Kidney tubule cell (primary cell): Measurements from ENCODE around the gene PTS.
A peak's percentile ranks its signal among the peaks of the same experiment; 100 is the strongest.

Experiments used
- DNase-seq: peaks from one replicate; pipeline ENCODE4 v3.0.0-alpha.2; 2018; ENCODE audit warnings: low spot score

Gene PTS

DNA sequence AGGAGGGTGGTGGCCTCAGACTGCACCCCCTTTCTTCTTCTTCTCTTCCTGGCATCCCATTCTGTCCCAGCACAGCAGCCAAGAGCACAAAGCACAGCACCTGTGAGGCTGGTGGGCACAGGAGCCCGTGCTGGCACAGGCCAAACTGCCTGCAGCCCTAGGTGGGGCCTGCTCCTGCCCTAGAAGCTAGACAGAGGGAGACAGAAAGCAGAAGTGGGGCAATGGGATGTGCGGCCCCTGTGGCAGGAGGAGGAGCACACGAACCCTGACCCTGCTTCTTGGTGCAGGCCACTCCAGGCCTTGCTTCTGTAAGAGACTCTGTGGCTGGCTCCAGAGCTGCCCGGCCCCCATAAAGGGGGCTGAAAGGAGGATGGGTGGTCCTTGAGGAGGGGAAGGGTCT is 3.9 kb upstream of the PTS start:
- DNase-seq = no peak

DNA sequence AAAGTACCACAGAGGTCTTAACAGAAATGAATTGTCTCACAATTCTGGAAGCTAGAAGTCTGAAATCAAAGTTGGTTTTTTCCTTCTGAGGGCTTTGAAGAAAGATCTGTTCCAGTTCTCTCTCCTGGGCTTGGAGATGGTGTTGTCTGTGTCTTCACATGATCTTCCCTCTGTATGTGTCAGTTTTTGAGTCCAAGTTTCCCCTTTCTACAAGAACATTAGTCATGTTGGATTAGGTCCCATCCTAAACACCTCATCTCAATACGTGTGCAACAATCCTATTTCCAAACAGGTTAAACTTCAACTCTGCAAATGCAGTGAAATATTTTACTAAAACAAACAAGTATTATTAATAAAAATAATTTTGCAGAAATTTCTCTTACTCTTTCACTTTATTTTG is 3.1 kb upstream of the PTS start:
- peak; percentile 27 for DNase-seq

DNA sequence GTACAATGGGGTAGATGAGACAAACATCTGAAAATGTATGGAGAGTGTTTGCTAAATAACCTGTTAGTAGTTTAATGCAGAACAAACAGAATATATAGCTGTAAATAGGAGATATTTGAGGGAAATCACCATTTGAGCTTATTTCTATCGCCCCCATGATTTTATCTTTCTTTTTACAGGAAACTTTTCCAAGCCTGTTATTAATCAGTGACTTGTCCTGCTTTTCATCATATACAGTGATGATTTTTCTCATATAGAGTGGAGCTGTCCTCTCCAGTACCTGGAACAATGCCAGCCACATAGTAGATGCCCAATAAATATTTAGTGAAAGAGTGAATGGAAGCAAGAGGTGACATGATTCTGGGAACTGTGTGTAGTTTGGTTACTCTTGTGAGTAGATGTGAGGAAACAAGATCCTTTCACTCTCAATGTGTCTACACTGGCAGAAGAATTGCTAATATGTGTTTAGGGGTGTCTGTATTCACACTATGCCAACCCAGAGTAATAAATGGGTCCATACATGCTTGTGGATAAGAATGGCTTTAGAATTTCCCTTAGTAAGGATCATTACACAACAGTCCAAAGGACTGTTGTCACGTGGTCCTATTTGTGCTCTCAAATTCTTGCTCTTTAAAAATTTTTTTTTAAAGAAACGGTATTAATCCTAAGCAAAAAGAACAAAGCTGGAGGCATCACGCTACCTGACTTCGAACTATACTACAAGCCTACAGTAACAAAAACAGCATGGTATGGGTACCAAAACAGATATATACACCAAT is 2.3 kb upstream of the PTS start:
- no peak for DNase-seq

DNA sequence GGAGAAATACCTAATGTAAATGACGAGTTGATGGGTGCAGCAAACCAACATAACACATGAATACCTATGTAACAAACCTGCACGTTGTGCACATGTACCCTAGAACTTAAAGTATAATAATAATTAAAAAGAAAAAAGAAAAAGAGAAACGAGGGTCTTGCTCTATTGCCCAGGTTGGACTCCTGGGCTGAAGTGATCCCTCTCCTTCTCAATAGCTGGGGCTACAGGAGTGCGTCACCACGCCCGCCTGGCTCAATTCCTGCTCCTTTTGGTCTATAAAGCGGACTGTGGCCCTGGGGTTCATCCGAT is 521 bp upstream of the PTS start:
- peak; percentile 81 for DNase-seq

DNA sequence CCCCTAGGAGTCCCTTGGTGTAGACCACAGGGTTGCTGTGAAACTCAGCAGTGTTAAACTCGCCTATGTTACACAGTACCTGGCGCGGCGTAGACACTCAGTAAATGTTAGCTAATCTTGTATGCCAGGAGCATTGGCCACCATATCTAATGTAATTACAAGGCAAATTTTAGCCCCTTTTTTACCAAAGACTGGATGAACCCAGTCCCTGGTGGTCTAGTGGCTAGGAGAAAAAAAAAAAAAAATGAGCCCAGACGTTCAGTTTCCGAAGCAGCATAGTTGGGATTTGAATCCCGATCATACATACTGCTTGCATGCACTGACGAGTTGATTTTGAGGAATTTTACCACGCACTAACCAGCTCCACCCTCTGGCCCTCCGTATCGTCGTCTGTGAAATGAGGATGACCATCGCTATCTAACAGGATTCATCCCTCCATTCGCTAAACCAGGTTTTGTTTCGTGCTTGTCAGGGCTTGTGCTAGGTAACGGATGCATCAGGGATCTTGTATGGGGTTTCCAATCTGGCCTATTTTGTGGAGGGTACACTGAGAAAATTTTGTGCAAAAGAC is 688 bp downstream of the PTS start:
- peak; percentile 29 for DNase-seq

DNA sequence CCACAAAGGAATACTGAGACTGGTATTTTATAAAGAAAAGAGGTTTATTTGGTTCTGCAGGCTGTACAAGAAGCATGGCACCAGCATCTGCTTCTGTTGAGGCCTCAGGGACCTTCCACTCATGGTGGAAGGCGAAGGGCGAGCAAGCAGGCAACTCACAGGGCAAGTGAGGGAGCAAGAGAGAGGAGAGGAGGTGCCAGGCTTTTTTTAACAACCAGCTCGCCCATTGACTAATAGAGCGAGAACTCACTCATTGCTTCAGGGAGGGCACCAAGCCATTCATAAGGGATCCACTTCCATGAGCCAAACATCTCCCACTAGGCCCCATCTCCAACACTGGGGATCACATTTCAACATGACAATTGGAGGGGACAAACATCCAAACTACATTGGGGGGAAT is 1.2 kb downstream of the PTS start:
- no peak for DNase-seq

DNA sequence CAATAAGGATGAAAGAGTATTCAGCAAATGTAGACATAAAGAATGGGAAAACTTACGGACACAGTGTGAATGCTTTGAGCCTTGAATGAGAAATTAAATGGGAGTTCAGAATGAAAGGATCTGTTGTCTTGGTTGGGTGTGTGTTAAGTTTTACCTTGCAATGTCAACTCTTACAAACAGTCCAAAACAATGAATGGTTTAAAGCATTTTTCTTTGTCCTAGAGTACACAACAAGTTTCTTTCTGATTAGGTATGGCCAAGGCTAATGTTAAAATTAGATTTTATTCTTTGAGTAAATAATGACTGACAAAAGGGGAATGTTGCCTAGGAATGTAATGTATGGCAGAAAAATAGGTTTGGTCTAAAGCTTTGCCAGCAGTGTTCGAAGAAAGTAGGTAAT is 2.5 kb downstream of the PTS start:
- no peak for DNase-seq

DNA sequence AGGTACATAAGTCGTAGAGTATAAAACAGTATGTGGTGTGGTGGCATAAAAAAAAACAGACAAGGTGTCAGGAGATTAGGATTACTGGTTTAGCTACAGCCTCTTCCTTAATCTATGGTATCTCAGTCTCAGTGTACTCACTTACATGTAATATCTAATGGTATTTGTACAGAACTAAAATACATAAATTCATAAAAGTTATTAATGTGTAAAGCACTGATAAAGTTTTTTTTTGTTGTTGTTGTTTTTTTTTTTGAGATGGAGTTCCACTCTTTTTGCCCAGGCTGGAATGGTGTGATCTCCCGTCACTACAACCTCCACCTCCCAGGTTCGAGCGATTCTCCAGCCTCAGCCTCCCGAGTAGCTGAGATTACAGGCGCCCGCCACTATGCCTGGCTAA is 2.9 kb downstream of the PTS start:
- no peak for DNase-seq

DNA sequence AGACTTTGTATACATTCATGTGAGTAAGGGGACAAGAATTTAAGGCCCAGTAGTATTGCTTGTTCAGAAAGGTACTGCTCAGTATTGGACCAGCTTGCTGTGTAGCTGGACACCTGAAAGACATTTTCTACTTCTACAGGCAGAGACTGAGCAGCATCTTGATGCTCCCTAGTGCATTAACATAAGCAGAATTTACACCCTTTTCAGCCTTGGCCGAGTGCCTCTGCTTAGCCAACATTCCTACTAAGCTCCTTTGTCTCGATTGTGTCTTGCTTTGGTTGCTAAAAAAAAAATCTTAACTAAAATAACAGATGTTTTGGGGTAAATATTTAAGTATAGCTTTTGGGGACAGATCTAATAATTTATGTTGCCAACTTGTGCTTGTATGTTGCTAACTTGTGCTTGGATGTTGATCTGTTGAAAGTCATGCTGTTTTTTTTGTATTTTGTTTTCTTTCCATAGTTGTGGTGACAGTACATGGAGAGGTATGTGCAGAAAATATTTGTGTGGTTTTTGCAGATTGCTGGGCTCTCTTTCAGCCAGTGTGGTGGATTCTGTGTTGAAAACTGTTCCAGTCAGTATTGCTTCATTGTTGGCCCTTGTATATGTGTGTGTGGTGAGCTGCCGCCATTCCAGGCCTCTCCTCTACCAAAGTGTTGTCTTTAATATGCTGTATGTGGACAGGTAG is 3.7 kb downstream of the PTS start:
- no peak for DNase-seq

DNA sequence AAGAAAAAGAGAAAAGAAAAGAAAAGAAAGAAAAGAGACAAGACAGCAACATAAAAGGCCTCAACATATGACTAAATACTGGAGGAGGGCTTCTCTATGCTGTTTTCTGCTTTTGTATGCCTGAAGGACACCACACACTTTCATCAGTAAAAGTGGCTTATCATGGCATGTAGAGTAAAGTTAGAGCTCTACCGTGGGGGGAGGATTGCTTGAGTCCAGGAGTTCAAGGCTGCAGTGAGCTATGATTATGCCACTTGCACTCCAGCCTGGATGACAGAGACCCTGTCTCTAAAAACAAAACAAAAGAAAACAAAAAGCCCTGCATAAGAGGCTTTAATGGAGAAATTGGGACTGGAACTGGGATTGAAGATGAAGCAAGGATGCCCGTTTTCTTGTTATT is 5.7 kb downstream of the PTS start:
- no peak for DNase-seq

DNA sequence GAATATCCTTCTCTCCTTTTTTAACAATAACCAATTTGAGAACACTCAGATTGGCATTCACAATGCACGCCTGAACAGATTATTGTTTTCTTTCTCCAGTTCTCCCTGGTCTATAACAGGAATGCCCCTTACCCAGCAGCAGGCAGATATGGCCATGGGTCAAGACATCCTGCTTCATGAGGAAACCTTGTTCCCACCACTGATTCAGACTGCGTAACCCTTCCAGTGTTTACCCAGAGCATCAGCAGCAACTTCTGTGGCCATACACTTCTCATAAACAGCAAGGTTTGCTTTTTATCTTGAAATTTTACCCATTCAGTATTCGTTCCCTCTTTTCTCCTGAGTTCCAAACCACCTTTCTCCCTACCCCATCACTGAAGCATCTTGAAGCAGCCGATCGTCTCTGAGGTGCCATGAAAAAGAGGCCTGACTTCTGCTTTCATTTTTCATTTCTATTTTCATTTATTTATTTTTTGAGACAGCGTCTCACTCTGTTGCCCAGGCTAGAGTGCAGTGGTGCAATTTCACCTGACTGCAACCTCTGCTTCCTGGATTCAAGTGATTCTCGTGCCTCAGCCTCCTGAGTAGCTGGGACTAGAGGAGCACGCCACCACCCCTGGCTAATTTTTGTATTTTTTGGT is 9.6 kb downstream of the PTS start:
- DNase-seq = no peak

DNA sequence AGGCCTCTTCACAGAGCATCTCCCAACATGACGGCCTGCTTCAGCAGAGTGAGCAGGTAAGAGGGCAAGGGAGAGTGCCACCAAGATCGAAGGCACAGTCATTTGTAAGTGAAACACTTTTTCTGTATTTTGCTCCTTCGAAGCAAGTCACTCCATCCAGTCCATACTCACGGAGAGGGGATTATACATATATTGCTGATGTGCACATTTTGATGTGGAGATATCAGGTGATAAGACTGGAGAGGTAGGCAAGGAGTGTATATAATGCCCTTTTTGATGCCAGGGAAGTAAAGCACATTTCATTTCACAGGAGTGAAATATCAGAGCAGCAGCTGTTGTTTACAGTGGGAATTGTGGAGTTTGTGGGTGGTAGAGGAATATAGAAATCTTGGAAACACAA is 11.2 kb downstream of the PTS start:
- no peak for DNase-seq

DNA sequence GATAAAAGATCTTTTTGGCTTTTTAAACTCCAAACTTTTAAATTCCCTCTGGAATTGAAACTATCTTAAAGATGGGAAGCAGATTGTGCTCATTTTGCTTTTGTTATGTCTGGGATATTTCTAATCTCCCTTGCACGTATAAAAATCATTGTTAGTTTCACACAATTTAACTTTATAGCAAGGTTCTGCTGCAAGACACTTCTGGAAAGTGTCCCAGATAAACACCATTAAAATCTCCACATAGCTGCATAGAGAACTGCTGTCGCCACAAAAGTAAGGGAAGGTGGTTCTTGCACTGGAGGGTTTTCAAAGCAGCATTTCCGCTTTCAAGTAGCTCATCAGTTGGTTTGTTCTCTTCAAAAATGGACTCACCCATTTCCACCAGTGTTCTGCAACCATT is 11.8 kb downstream of the PTS start:
- DNase-seq = no peak

DNA sequence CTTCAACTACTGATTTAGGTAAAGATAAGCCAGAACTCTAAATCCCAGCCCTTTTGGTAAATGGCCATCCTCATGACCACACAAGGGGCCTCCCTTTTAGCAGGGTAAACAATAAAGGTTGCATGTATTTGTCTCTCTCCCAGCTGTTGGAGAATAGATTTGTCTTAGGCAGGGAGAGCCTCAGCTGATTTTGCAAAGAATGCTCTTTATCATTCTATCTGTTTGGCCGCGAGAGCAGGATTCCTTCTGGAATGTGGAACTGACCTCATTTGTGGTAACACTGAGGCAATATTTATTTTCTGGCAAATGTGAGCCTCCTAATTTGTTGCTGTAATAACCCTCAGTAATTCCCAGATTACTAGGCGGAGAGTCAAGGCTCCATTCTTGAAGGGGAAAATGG is 15.3 kb downstream of the PTS start:
- no peak for DNase-seq

DNA sequence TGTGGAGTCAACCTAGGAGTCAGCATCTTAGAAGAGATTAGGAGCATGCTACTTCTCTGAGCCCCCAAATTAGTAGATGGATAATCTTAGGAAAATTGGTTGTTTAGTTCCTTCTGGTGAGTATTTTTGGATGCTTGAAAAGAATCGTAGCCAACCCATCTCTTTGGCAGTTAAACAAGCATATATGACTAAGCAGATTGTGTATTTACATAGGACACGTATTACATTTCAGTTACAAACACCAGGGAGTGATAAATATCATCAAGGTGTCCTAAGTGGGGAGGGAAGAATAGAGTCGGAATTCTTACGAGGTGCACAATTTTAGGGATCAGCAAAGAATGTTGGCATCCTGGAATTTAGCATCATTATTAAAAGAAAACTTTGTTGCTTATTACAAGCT is 21.0 kb downstream of the PTS start:
- no peak for DNase-seq

DNA sequence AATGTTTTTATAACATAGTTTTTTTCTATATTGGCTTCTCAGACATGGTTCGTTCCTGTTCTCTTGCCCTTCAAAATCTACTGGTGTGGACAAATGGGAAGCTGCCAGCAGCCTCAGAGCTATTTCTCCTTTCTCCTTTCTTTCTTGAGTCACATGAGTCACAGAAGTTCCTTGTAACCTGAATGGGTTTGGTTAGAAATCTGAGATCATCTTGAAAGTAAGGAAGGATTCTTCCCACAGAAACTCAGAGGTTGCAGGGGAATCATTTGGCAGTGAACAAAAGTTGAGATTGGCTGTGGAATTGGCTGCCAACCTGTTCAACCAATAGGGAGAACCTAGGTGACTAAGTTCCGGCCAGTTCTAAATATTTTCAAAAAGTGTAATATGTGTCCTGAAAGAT is 22.0 kb downstream of the PTS start:
- DNase-seq = peak; percentile 77

DNA sequence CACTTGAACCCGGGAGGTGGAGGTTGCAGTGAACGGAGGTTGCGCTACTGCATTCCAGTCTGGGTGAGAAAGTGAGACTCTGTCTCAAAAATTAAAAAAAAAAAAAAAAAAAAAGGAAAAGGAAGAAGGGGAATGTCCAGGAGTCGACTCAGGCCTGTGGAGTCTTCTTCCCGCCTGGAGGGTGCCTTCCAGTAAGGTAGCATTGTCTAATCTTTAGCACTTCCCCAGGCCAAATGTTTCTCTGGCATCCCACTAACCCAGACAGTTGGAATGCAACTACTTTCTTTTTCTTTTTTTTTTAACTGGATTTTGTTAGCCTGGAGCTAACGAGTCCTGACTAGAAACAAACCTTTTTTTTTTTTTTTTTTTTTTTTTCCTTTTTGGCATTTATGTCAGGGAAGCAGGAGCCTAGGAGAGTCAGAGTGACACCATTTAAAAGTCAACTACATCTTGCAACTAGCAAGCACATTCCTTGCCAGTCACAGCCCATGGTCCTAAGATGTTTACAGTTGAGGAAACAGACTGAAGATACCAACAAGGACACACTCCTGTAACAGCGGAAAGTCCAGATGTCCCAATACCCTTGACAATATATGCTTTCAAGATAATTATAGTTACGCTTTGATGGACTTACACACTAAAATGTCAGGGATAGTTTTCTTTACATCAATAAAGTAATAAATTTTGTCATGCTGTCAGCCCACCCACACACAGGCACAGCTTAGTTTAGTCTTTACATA is 23.8 kb downstream of the PTS start:
- DNase-seq = no peak

DNA sequence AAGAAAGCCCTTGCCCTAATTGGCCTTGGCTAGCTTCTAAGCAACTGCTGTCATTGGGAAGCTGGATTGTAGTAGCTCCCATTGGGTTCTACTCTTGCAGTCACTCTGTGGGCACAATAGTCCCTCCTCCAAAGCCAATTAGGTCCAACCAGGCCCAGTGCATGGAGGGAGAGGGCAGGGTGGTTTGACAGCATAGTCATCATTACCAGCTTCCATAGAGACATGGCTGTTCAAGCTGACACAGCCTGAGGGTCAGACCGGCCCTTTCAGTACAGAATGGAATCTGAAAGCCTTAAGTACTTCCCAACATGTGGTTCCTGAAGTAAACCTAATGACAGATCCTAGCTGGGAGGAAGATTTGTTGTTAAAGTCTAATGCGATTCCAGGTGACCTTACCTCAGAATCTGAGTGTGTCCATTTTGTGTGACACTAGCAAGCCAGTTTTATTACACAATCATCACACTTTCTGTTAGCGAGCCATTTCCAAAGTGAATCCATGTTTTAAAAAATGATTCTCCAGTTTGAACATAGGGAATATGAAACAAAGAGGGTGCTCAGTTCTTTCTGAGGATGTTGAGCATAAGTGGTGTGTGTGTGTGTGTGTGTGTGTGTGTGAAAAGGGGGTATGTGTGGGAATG is 27.5 kb downstream of the PTS start:
- DNase-seq = no peak

DNA sequence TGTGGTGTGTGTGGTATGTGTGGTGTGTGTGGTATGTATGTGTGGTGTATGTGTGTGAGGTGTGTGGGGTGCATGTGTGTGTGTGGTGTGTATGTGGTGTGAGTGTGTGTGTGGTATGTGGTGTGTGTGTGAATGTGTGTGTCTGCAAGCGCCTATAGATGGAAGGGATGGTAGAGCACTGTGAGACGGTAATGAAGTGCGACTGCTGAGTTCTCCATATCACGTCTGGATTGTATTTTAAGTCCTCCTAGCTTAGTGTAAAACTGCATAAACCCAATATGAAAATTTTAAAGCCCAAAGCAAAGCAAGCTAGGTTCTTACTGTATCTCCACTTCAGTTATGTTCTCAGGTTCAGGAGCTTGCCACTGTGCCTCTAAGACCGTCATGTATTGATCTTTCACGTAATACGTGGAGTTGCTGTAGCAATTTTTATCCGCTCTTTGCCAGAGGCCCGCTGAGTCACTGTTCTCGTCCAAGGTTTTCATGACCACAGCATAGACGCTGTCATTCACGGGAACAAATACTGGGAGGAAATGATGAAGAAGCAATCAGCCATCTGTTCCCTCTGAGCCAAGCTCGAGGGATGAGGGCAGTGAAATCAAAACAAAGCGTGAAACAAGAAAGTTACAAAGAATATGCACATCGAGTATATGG is 29.0 kb downstream of the PTS start:
- DNase-seq = peak; percentile 35

DNA sequence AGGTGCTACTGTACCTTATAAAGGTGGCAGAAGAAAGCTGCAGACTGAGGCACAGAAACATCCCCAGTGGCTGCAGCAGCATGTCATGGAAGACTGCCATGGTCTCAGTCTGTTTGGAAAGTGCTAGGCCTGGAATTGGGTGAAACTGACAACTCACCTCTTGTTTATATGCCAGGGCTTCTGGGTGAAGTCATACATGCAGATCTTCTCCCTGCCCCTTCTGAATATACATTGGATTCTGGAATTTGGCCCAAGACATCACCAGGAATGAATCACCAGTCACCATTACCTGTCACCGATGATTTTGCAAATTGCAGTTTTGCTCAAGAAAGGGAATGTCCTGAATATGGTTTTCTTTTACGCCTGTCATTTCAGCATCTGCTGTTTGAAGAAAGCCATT is 34.3 kb downstream of the PTS start, which contains the start of gene PLET1:
TSS of gene PLET1 (minus strand) at position 371 of the 400 bp plus-strand sequence. CDS start at position 100, 271 bp downstream.
- DNase-seq = peak; percentile 31

DNA sequence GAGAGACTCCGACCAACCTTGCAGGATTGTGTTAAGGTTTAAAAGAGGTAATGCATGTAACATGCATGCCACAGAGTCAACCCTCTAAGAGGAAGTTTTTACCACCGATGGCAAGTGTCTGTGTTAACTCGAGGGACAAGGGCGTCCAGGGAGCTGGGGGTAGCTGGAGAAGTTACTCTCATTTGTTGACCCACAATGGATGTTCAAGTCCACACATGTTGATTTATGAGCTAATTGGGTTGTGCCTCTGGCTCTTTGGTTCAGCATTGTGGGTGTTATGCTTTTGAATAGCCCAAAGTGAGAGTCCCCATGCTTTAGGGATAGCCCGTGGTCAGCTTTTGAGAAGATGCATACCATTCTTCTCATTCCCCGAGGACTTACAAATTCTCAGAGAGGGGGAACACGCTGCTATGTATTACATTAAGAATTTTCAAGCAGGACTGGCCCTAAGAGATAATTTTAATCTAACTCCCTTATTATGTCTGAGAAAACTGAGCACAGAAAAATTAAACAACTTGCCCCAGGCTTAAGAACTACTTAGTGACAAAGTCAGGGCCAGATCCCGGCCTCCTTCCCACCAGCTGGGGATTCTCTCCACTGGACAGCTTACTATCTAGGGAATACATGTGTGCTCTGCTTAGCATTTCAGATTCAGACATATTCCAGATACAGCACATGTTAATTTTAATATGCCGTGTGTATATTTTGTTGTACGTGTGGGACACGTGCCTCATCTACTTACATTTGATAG is 39.6 kb downstream of the PTS start:
- no peak for DNase-seq
